NCI-H187 (cell line): Measurements from ENCODE around the gene OPRL1.
"Not testable (repeated sequence)": the region's sequence is repeated elsewhere in the genome, so short reads cannot be mapped to it uniquely, and the experiment has no call there.

Source experiments
- DNase-seq, 2 experiments: peaks; one replicate each; lab custom pipeline; 2025; lab: John Stamatoyannopoulos, UW

OPRL1 gene

GRCh38 chr20:64117432-64117777, 37.5 kb downstream of the OPRL1 start:
- not testable (repeated sequence) for DNase-seq

GRCh38 chr20:64119301-64119680, 39.4 kb downstream of the OPRL1 start:
- no peak for DNase-seq

- DNase-seq = no peak
These were observed 39.9 kb downstream of the OPRL1 start for GRCh38 chr20:64119681-64120341.

- DNase-seq = no peak
These were observed 41.7 kb downstream of the OPRL1 start for GRCh38 chr20:64121586-64121985.

- not testable (repeated sequence) for DNase-seq
These were observed 43.0 kb downstream of the OPRL1 start for GRCh38 chr20:64122927-64123326.

- DNase-seq = not testable (repeated sequence)
These were observed 43.6 kb downstream of the OPRL1 start for GRCh38 chr20:64123517-64123916.

- DNase-seq = no peak
These were observed 49.4 kb downstream of the OPRL1 start for GRCh38 chr20:64129146-64129782.

GRCh38 chr20:64130271-64130670, 50.4 kb downstream of the OPRL1 start:
- DNase-seq = no peak

- DNase-seq = no peak
These were observed 51.0 kb downstream of the OPRL1 start for GRCh38 chr20:64130876-64131275.

- no peak for DNase-seq
These were observed 51.5 kb downstream of the OPRL1 start for GRCh38 chr20:64131406-64131805.

GRCh38 chr20:64133951-64134407, 54.1 kb downstream of the OPRL1 start:
- DNase-seq = no peak

GRCh38 chr20:64134744-64135143, 54.9 kb downstream of the OPRL1 start:
- DNase-seq = not testable (repeated sequence)

GRCh38 chr20:64136004-64136710, 56.3 kb downstream of the OPRL1 start:
- DNase-seq = no peak

- DNase-seq = no peak
These were observed 57.7 kb downstream of the OPRL1 start for GRCh38 chr20:64137598-64138031.

- no peak for DNase-seq
These were observed 58.5 kb downstream of the OPRL1 start for GRCh38 chr20:64138276-64138815.

- no peak for DNase-seq
These were observed 59.5 kb downstream of the OPRL1 start for GRCh38 chr20:64139199-64140060.

- DNase-seq = no peak
These were observed 60.4 kb downstream of the OPRL1 start for GRCh38 chr20:64140061-64140931.

GRCh38 chr20:64140956-64141355, 61.1 kb downstream of the OPRL1 start:
- DNase-seq = no peak

- peak; percentile 70 to 79 for DNase-seq
These were observed 62.7 kb downstream of the OPRL1 start for GRCh38 chr20:64142590-64142989.

GRCh38 chr20:64143018-64143801, 63.3 kb downstream of the OPRL1 start:
- no peak for DNase-seq
